Measurements from ENCODE around the gene C3. TPM values are rescaled to one million over a fixed set of nuclear protein-coding genes. Genes with fewer than 3 reads are reported as not detected.

The C3 gene
- total and polyA plus RNA-seq, 2 of the 13 experiments (the other 11 are each of a cell fraction or from before 2014, with no cell fraction given) = 1,455 to 6,272 TPM

- TF ChIP-seq, protein P1, sequence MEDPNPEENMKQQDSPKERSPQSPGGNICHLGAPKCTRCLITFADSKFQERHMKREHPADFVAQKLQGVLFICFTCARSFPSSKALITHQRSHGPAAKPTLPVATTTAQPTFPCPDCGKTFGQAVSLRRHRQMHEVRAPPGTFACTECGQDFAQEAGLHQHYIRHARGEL (CRISPR knock-in tag; IDR thresholded peaks at IDR 0.05) = no peak
- no peak for TF ChIP-seq ZNF160 (CRISPR knock-in tag; IDR thresholded peaks at IDR 0.05)
- peak; percentile 52; the same call in 1 of the 2 replicates for TF ChIP-seq POLR2G (IDR thresholded peaks at IDR 0.05; ENCODE audit: low read depth, low read length)
- no peak for TF ChIP-seq ZNF382 (CRISPR knock-in tag; IDR thresholded peaks at IDR 0.05; ENCODE audit: borderline replicate concordance)
- no peak for TF ChIP-seq ZNF607 (CRISPR knock-in tag; IDR thresholded peaks at IDR 0.05; ENCODE audit: borderline replicate concordance)
- no peak for TF ChIP-seq CCDC6 (CRISPR knock-in tag; IDR thresholded peaks at IDR 0.05)
- no peak for TF ChIP-seq SIN3B (IDR thresholded peaks at IDR 0.05; ENCODE audit: low read length)
- TF ChIP-seq, protein P2, sequence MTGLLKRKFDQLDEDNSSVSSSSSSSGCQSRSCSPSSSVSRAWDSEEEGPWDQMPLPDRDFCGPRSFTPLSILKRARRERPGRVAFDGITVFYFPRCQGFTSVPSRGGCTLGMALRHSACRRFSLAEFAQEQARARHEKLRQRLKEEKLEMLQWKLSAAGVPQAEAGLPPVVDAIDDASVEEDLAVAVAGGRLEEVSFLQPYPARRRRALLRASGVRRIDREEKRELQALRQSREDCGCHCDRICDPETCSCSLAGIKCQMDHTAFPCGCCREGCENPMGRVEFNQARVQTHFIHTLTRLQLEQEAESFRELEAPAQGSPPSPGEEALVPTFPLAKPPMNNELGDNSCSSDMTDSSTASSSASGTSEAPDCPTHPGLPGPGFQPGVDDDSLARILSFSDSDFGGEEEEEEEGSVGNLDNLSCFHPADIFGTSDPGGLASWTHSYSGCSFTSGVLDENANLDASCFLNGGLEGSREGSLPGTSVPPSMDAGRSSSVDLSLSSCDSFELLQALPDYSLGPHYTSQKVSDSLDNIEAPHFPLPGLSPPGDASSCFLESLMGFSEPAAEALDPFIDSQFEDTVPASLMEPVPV (CRISPR knock-in tag; IDR thresholded peaks at IDR 0.05) = no peak
- TF ChIP-seq AGO2 (optimal IDR thresholded peaks at IDR 0.05; ENCODE audit: low read depth, low read length) = peak; percentile 19
- no peak for TF ChIP-seq MLX (CRISPR knock-in tag; IDR thresholded peaks at IDR 0.05)
- TF ChIP-seq SIX4 (CRISPR knock-in tag; IDR thresholded peaks at IDR 0.05) = no peak
- TF ChIP-seq ZNF7 (CRISPR knock-in tag; IDR thresholded peaks at IDR 0.05) = no peak
- no peak for TF ChIP-seq MTF2 (CRISPR knock-in tag; IDR thresholded peaks at IDR 0.05; ENCODE audit: borderline replicate concordance)
- no peak for TF ChIP-seq ZSCAN30 (CRISPR knock-in tag; IDR thresholded peaks at IDR 0.05)
- no peak for TF ChIP-seq MYC (CRISPR knock-in tag; IDR thresholded peaks at IDR 0.05; ENCODE audit: borderline replicate concordance)
- TF ChIP-seq POLR2A (IDR thresholded peaks at IDR 0.05; ENCODE audit: insufficient read depth in 1 of 2, low read depth in 2 of 2, low read length in 2 of 2) = peak in 1 of 2 experiments; percentile 19; a peak in 1 of 4 replicates
- no peak for TF ChIP-seq DNMT3B (CRISPR knock-in tag; conservative IDR thresholded peaks at IDR 0.05)
Observed at GRCh38 chr19:6672693-6673290, 47.7 kb downstream of the C3 start (continued).
